GM18951 (cell line): ENCODE results near the gene AGBL4.

Experiments
- POLR2A ChIP-seq: IDR thresholded peaks from 4 replicates; pipeline ENCODE4 v1.6.1; 2011; ENCODE audit warnings: mild to moderate bottlenecking; ENCODE audit not compliant: insufficient read length, insufficient read depth; ENCODE audit errors: extremely low read depth
- in situ Hi-C: fragments of 300-500 bp; cut with MboI; formaldehyde crosslinking; loops from one replicate; pipeline ENCODE4 v1.12.0; 2022; ENCODE audit warnings: low sequenced_read_pairs, mixed read lengths, inconsistent platforms; ENCODE audit not compliant: unreplicated experiment

AGBL4 gene

DNA sequence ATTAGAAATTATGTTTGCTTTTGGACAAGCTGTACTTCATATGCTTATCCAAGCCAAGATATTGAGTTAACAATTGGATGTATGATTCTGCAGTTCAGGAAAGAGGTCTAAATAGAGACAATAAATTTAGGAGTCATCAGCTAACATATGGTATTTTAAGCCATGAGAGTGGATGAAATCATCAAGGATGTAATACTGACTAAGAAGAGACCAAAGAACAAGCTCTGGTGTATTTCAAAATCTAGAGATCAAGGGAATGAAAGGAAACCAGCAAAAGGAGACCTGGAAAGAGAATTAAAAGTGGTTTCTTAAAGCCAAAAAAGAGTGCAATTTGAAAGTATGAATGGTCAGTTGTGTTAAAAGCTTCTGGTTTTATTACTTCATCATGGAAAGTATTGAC lies 1063.4 kb downstream of the AGBL4 start:
- in situ Hi-C loops = no loop called here
- no peak for TF ChIP-seq POLR2A

DNA sequence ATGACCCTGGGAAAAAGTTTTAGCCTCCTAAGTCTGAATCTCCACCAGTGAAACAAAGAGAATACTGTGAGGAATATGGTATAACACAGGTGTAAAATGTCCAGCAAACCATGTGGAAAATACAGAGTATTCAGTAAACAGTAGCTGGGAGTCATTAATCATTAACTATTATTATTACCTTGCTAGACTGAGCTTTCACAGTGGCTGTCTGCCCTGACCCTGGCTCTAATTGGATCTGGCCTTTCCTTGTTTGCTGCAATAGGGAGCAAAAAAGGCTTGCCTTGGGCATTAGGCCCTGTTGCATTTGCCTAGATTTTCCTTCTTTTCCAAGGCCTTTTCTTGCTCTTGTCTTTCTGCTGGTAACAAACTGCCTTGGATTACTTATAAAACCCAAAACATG lies 1068.0 kb downstream of the AGBL4 start:
- TF ChIP-seq POLR2A = no peak
- in situ Hi-C loops = no loop called here

DNA sequence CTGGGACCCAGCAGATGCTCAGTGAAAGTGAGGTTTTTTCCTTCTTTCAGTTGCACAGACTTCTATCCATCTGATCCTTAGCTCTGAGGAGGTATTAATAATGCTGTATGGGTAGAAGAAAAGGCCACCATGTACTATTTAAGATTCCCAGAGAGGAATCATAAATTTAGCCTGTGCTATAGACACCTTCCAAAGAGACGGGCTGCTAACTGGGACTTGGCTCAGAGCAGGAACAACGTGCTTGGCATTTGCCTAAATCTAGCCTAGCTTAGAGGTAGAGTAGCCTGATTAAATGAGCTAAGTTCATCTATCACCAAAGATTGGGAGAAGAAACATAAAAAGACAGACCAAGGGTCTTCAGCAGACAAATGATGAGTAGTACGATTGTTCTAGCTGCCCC lies 1070.1 kb downstream of the AGBL4 start:
- no peak for TF ChIP-seq POLR2A
- in situ Hi-C loops = no loop called here

DNA sequence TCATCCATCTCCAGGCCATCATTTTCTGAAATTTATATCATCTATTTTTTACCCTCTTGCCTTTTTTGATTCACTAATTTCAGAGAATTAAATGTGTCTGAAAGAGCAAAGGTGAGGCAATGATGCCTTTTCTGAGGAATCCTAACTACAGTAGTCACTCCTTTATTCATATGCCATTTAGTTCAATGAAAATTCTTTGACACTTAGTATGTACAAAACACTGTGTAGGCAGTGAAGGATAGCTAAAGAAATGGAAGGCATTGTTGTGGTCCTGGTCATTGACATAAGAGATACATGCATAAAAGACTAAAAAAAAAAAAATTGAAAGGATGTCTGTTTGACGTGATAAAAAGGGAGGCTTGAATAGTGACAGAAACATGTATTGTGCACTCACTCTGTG lies 1075.2 kb downstream of the AGBL4 start:
- in situ Hi-C loops = no loop called here
- TF ChIP-seq POLR2A = no peak

DNA sequence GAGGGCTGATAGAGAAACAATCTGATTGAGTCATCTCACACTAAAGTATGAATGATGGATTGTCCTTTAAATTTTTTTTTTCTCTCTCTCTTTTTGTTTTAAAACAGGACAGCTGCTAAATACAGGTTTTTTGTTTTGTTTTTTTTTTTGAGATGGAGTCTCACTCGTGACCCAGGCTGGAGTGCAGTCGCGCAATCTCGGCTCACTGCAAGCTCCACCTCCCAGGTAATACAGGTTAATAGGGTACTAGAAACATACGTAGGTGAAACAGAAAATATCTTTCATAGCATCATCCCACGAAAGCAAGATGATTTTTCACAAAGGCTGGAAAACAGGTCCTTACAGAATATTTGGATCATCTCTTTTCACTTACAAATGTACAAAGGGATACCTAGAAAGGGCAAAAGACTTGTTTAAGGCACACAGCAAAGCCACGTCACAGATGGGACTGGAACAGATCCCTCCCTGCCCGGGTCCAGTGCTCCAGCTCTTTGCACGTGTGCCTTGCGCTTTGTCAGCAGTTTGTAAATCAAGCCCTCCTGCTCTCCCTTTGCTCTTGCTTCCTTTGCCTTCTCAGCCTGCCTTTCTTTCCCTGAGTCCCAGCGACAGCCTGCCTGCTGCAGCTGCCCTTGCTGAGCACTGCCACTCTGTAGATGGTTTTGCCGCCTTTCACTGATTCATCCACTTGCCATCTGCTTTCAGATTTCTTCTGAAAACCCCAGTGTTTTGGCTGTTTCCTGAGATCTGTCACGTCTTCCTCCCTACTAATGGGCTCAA lies 1075.8 kb downstream of the AGBL4 start:
- in situ Hi-C loops = no loop called here
- TF ChIP-seq POLR2A = no peak

DNA sequence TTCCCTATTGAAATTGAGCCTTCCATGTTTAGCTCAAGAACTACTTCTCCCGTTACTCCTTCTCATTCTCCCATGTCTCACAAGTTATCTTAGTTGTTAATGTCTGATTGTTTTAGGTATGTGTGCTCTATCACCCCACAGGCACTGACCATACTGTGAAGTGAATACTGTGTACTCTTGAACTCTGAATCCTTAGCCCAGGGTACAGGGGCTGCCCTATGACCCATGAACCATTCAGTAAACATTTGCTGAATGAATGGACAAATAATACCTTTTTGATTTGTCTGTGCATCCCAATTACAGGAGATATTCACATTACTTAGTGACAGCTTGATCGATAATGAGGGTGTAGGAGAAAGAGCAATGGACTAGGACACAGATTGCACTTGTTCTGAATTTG lies 1077.7 kb downstream of the AGBL4 start:
- in situ Hi-C loops = no loop called here
- TF ChIP-seq POLR2A = no peak

DNA sequence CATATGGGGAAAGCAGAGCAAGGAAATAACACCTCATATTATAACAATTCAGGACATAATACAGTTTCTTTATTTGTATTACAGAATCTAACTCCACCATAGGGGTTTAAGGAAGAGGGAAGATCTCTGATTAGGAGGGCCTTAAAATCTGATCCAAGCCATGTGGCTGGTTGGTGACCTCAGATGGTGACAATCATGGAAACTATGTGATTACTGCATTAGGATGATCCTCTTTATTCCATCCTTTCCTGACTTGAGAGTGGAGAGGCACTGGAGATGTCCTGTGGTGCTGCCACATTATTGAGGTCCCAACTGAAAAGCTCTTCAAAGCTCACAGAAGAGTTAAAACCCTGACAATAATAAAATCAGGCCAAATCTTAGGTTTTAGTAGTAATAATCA lies 1078.9 kb downstream of the AGBL4 start:
- TF ChIP-seq POLR2A = no peak
- in situ Hi-C loops = no loop called here

DNA sequence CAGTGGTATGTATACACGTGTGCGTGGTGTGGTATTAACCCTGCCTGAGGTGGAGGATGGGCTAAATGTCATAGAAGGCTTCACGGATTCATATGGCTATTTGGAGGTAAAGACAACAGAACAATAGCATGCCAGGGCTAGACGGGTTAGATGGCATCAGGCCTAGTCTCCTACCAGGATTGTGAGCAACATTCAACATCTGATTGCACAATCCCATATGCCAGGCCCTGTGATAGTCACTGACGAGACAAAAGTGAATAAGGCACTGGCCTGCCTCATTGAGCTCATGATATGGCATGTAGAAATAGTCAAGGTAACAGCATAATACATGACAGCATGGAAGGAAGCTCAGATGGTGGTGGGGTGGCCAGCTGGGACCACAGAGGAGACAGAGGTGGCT lies 1079.9 kb downstream of the AGBL4 start:
- in situ Hi-C loops = no loop called here
- no peak for TF ChIP-seq POLR2A

DNA sequence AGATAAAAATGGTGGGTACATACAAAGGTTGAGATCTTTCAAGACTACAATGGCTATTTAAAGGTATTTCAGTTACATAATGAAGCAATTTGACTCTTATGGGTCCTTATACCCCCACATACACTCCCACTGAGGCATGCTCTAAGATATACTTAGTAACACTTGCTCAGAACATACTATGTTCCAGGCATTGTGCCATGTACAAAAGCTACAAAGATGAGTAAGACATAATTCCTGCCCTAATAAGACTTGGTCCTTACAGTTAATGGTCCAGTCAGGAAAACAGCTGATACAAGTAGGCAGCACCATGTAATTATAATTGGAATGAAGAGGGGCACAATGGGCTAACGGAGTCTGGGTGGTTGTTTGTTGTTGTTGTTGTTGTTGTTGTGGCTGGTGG lies 1080.4 kb downstream of the AGBL4 start:
- no peak for TF ChIP-seq POLR2A
- in situ Hi-C loops = no loop called here

DNA sequence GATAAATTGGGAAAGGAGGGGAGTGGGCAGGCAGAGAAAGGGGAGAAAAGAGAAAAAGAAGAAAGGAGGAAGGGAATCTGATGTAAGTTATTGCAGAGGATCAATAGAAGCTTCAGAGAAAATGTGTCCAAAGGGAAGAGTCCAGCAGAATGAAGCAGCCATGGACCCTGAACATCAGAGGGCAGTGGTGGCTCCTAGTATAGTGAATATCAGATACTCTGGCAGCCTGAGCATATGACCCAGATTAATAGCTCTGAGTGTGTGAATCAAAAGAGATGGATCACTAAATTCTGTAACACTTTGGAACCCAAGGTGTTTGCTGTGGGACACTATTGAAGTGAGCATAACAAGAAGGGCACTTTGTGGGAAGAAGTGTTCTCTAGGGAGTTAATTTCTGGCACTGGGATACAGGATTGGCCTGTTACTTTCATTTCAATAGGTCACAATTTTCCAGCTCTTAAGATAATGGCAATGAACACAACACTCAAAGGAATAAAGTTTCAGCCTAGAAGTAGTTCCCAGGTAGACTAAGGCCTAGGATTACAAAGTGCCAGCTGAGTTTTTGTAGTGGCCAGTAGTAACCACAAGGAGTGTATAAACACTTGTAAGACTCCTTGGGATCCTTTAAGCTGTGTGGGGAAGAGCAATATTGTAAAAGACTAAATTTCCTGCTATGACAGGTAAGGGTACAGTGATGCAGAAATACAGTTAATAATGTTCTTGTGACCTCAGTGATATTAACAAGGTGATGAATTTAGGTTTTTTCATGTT lies 1082.6 kb downstream of the AGBL4 start:
- in situ Hi-C loops = no loop called here
- TF ChIP-seq POLR2A = no peak

DNA sequence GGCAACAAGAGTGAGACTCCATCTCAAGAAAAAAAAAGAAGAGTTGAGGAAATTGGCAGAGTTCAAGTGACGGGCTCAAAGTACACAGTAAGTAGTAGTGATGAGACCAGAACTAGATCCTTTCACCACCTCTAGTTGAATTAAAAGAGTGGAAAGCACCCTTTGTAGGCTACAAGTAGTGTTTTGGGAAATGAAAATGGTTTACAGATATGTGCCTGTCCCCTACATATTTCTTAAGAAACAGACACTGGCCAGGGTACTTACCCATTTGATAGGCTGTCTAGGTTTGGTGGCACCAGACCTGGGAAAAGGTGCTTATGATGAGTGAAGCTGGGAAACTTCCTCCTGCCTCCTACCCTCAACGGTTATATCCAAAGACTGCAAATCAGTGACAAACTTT lies 1083.4 kb downstream of the AGBL4 start:
- TF ChIP-seq POLR2A = no peak
- in situ Hi-C loops = no loop called here

DNA sequence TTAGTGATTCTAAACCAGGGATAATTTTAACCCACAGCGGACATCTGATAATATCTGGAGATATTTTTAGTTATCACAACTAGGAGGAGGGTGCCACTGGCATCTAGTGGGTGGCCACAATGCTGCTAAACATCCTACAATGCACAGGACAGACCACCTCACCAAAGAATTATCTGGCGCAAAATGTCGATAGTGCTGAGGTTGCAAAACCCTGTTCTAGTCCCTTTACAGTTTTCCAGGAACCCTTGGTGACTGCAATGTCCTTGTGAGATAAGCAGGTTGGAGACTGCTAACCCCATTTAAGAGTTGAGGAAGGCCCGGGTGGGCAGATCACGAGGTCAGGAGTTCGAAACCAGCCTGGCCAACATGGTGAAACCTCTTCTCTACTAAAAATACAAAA lies 1083.9 kb downstream of the AGBL4 start:
- in situ Hi-C loops = no loop called here

DNA sequence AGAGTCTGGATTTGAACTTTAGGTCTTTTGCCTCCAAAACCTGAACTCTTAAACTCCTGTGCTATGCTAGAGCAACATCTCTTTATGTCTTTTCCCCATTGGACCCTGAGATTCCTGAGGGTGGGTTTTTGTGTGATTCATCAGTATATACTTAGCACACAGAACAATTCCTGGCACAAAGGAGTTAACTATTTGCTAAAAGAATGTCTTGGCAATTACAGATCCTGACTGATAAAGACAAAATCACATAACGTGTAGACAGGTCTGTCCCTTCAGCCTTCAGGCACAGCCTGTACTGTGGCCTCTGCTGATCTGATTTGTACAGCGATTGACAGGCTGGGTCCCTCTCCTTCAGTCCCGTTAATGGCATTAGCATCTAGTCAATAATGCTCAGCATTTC lies 1084.7 kb downstream of the AGBL4 start:
- in situ Hi-C loops = no loop called here
- TF ChIP-seq POLR2A = no peak

More for the DNA sequence above, 1083.9 kb downstream of the AGBL4 start:
- no peak for TF ChIP-seq POLR2A

DNA sequence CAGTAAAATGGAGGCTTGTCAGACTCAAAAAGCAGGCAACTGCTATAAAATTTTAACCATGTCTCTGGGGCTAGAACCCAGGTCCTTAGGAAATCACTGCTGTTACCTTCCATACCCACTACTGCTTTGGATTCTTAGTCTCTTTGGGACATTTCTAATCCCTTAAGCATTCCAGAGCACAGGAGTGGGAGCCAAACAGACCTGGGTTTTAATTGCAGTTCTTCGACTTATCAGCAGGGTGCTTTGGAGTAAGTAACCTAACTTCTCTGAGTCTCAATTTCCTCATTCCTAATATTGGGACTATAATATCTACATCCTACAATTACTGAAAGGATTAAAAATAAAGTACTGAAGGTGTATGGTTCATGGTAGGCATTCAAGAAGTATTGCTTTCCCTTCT lies 1086.0 kb downstream of the AGBL4 start:
- in situ Hi-C loops = no loop called here
- TF ChIP-seq POLR2A = no peak
